Caco-2 (cell line): ENCODE measurements around the gene EGFR. TPM values are rescaled to one million over a fixed set of nuclear protein-coding genes. Genes with fewer than 3 reads are reported as not detected.

Source experiments
- BruUV-seq: library from RNA; stranded (reverse); fragments of 400-500 nt; replicated peaks from 2 replicates; lab custom pipeline; 2021; lab: Mats Ljungman, UMichigan
- CTCF ChIA-PET: fragments of 300-600 bp; sonication (Branson Sonifier 250); formaldehyde crosslinking; loops from one replicate; lab custom pipeline; 2022; ENCODE audit warnings: antibody characterized with exemption; lab: Charles Lee
- POLR2A ChIA-PET: fragments of 300-600 bp; sonication (Branson Sonifier 250); formaldehyde crosslinking; loops from one replicate; lab custom pipeline; 2022; ENCODE audit warnings: antibody characterized with exemption; lab: Charles Lee
- DNase-seq, 2 experiments: peaks; one replicate each; pipeline versions ENCODE4 v3.0.0 to v3.0.0-alpha.2; 2020 to 2022
- H3K27me3 ChIP-seq: replicated peaks from 2 replicates; pipeline ENCODE4 v1.6.0; 2011; ENCODE audit warnings: low read length; ENCODE audit not compliant: control insufficient read depth, insufficient read depth
- H3K36me3 ChIP-seq: 2 replicates; pipeline ENCODE4 v1.5.1; 2011; ENCODE audit warnings: low read length; ENCODE audit not compliant: control insufficient read depth, insufficient read depth
- H3K4me1 ChIP-seq: fragments of 250-450 bp; sonication (Bioruptor Pico); 2 replicates; pipeline ENCODE4 v1.5.1; 2020; ENCODE audit warnings: mild to moderate bottlenecking
- H3K4me3 ChIP-seq: 2 replicates; pipeline ENCODE4 v1.5.1; 2011; ENCODE audit warnings: low read depth, mild to moderate bottlenecking, control low read depth, low read length
- H3K9me3 ChIP-seq: fragments of 250-450 bp; sonication (Bioruptor Pico); 2 replicates; pipeline ENCODE4 v1.5.1; 2020; ENCODE audit warnings: mild to moderate bottlenecking, moderate library complexity
- H3K27ac Mint-ChIP-seq: one replicate; pipeline ENCODE4 v1.8.0; 2022; ENCODE audit warnings: mixed read lengths; ENCODE audit not compliant: unreplicated experiment
- H3K27me3 Mint-ChIP-seq: one replicate; pipeline ENCODE4 v1.8.0; 2022; ENCODE audit warnings: mixed read lengths; ENCODE audit not compliant: insufficient read depth, unreplicated experiment
- H3K36me3 Mint-ChIP-seq: one replicate; pipeline ENCODE4 v1.8.0; 2022; ENCODE audit warnings: mild to moderate bottlenecking, mixed read lengths; ENCODE audit not compliant: insufficient read depth, unreplicated experiment
- H3K4me1 Mint-ChIP-seq: one replicate; pipeline ENCODE4 v1.8.0; 2022; ENCODE audit warnings: low read depth, mixed read lengths; ENCODE audit not compliant: unreplicated experiment
- H3K4me3 Mint-ChIP-seq: one replicate; pipeline ENCODE4 v1.8.0; 2022; ENCODE audit warnings: mild to moderate bottlenecking, moderate library complexity, mixed read lengths; ENCODE audit not compliant: unreplicated experiment
- H3K9me3 Mint-ChIP-seq: one replicate; pipeline ENCODE4 v1.8.0; 2022; ENCODE audit warnings: mixed read lengths; ENCODE audit not compliant: unreplicated experiment
- intact Hi-C: fragments of 100-400 bp; cut with micrococcal nuclease; formaldehyde crosslinking; loops from one replicate; pipeline ENCODE4 v1.10.0; 2022; ENCODE audit not compliant: unreplicated experiment
- total RNA-seq: library from RNA; stranded (reverse); gene quantifications from 2 replicates; pipeline ENCODE4 v1.2.3, GENCODE V29; 2022
- TF ChIP-seq, protein P1 (sequence below), 2 experiments: fragments of 200-600 bp in 1 of 2; IDR thresholded peaks; 1 replicate in 1 of 2; 2 replicates in 1 of 2; pipeline versions ENCODE4 v1.5.1 to v1.8.0; 2011 to 2022; ENCODE audit warnings: antibody characterized with exemption in 1 of 2, control low read depth in 1 of 2, inconsistent platforms in 1 of 2, low read depth in 1 of 2, low read length in 1 of 2, mild to moderate bottlenecking in 1 of 2, moderate library complexity in 1 of 2; ENCODE audit not compliant: insufficient read depth in 1 of 2, severe bottlenecking in 1 of 2, unreplicated experiment in 1 of 2

The EGFR gene
- total RNA-seq, 1 experiment from 2014 or later: 60.1 TPM

DNA sequence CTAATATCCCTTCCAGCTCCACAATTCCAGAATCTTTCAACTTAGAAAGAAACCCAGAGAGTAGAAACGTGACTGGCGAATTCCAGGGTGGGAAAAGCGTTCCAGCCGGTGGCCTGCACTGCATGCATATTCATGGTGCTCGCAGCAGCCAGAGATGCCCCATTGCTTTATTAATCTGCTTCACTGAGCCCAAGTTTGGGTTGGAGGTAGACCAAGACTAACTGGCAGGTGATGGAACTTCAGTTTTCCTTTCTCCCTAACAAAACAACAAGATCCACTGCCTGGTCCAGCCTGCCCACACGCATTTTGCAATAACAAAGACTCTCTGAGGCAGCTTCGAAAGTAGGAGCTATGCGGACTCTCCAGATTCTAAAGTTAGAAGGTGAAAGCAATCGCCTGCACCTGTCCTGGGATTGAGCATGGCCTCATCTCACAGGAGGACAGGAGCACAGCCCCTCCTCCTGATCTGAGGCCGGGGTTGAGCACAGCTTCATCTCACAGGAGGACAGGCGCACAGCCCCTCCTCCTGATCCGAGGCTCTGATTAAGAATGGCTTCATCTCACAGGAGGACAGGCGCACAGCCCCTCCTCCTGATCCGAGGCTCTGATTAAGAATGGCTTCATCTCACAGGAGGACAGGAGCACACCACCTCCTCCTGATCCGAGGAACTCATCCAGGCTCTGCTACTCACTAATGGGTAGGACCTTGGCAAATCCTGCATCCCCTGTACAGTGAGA lies 218.5 kb downstream of the EGFR start:
- Histone ChIP-seq H3K36me3 (no peaks in the 10 kb centered on the region), H3K27me3 (no peaks in the 10 kb centered on the region; the same call in 1 of the 2 replicates), H3K9me3 (no peaks in the 10 kb centered on the region), H3K4me1 (no peaks in the 10 kb centered on the region), H3K4me3 (no peak overlapping the region)
- H3K9me3 Mint-ChIP-seq: no peaks in the 10 kb centered on the region
- intact Hi-C loops: no loop called here
- no peak overlapping the region for H3K27ac Mint-ChIP-seq
- H3K36me3 Mint-ChIP-seq: no peaks in the 10 kb centered on the region
- ChIA-PET CTCF (no interaction called here), POLR2A (no interaction called here)
- no peaks in the 10 kb centered on the region for H3K27me3 Mint-ChIP-seq
- no peaks in the 10 kb centered on the region for H3K4me1 Mint-ChIP-seq
- no TSS peak for BruUV-seq
- H3K4me3 Mint-ChIP-seq: no peak overlapping the region
- TF ChIP-seq, protein P1, sequence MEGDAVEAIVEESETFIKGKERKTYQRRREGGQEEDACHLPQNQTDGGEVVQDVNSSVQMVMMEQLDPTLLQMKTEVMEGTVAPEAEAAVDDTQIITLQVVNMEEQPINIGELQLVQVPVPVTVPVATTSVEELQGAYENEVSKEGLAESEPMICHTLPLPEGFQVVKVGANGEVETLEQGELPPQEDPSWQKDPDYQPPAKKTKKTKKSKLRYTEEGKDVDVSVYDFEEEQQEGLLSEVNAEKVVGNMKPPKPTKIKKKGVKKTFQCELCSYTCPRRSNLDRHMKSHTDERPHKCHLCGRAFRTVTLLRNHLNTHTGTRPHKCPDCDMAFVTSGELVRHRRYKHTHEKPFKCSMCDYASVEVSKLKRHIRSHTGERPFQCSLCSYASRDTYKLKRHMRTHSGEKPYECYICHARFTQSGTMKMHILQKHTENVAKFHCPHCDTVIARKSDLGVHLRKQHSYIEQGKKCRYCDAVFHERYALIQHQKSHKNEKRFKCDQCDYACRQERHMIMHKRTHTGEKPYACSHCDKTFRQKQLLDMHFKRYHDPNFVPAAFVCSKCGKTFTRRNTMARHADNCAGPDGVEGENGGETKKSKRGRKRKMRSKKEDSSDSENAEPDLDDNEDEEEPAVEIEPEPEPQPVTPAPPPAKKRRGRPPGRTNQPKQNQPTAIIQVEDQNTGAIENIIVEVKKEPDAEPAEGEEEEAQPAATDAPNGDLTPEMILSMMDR (IDR thresholded peaks at IDR 0.05; ENCODE audit: insufficient read depth in 1 of 2, low read depth in 1 of 2, low read length in 1 of 2, severe bottlenecking in 1 of 2, unreplicated experiment in 1 of 2): no peak
- no peak for DNase-seq

GRCh38 chr7:55239406-55239805 lies 220.6 kb downstream of the EGFR start:
- H3K36me3 ChIP-seq: no peaks in the 10 kb centered on the region
- POLR2A ChIA-PET: no interaction called here

GRCh38 chr7:55240418-55241142 lies 221.8 kb downstream of the EGFR start:
- Histone ChIP-seq H3K27me3 (no peaks in the 10 kb centered on the region; the same call in 1 of the 2 replicates), H3K36me3 (no peaks in the 10 kb centered on the region), H3K4me1 (no peaks in the 10 kb centered on the region), H3K4me3 (no peak overlapping the region), H3K9me3 (no peaks in the 10 kb centered on the region)
- ChIA-PET POLR2A (no interaction called here), CTCF (no interaction called here)
- Mint-ChIP-seq H3K4me1 (no peaks in the 10 kb centered on the region), H3K4me3 (no peak overlapping the region), H3K36me3 (no peaks in the 10 kb centered on the region), H3K9me3 (no peaks in the 10 kb centered on the region), H3K27me3 (no peaks in the 10 kb centered on the region), H3K27ac (no peak overlapping the region)
- no TSS peak for BruUV-seq
- intact Hi-C loops: no loop called here
- no peak for DNase-seq
- TF ChIP-seq, protein P1 (IDR thresholded peaks at IDR 0.05; ENCODE audit: insufficient read depth in 1 of 2, low read depth in 1 of 2, low read length in 1 of 2, severe bottlenecking in 1 of 2, unreplicated experiment in 1 of 2): no peak

More at GRCh38 chr7:55239406-55239805, 220.6 kb downstream of the EGFR start:
- Histone ChIP-seq H3K27me3 (no peaks in the 10 kb centered on the region; the same call in 1 of the 2 replicates), H3K9me3 (no peaks in the 10 kb centered on the region), H3K4me1 (no peaks in the 10 kb centered on the region), H3K4me3 (no peak overlapping the region)
- Mint-ChIP-seq H3K9me3 (no peaks in the 10 kb centered on the region), H3K36me3 (no peaks in the 10 kb centered on the region), H3K27ac (no peak overlapping the region), H3K4me3 (no peak overlapping the region), H3K27me3 (no peaks in the 10 kb centered on the region), H3K4me1 (no peaks in the 10 kb centered on the region)
- no TSS peak for BruUV-seq
- CTCF ChIA-PET: interaction anchor here (0.6 kb wide), 1 partner anchor 200 kb away, joined by 3 read pairs; no protein-coding TSS in a partner anchor
- TF ChIP-seq, protein P1 (IDR thresholded peaks at IDR 0.05; ENCODE audit: insufficient read depth in 1 of 2, low read depth in 1 of 2, low read length in 1 of 2, severe bottlenecking in 1 of 2, unreplicated experiment in 1 of 2): no peak
- intact Hi-C loops: no loop called here
- no peak for DNase-seq
